ENCODE measurements around the gene GSTP1.
A peak's percentile ranks its signal among the peaks of the same experiment; 100 is the strongest.

GSTP1 gene

GRCh38 chr11:67583247-67584204 is at the start of gene GSTP1:
Gene GSTP1 (plus strand): TSS chr11:67583812. CDS start chr11:67583844, 32 bp downstream.
- H3K9ac ChIP-seq (ENCODE audit: low read length): peak within 1 kb of the TSS; percentile 86
- H4K20me1 ChIP-seq (ENCODE audit: insufficient read depth, low read length): peaks cover 12% of the 10 kb centered on the region
- peaks cover 62% of the 10 kb centered on the region for H3K4me1 ChIP-seq (ENCODE audit: low read length)
- H3K27ac ChIP-seq (ENCODE audit: low read length): peak within 1 kb of the TSS; percentile 65
- TF ChIP-seq EZH2phosphoT487 (IDR thresholded peaks at IDR 0.05; ENCODE audit: low read depth): no peak
- TF ChIP-seq CTCF (IDR thresholded peaks at IDR 0.05; ENCODE audit: low read depth, low read length): peak; percentile 74
- peaks cover 7% of the 10 kb centered on the region; the same call in 1 of the 2 replicates for H3K9me3 ChIP-seq (ENCODE audit: insufficient read depth, low read length)
- H3K4me3 ChIP-seq (ENCODE audit: low read length): peak within 1 kb of the TSS; percentile 83
- peaks cover 40% of the 10 kb centered on the region for H3K36me3 ChIP-seq (replicated peaks; ENCODE audit: low read depth, low read length)
- H3K4me2 ChIP-seq (ENCODE audit: low read length): peak within 1 kb of the TSS; percentile 87
- H2AFZ ChIP-seq (ENCODE audit: low read depth, low read length): peak within 1 kb of the TSS; percentile 66; the same call in 1 of the 2 replicates
- peaks cover 23% of the 10 kb centered on the region for H3K27me3 ChIP-seq (ENCODE audit: low read depth, low read length)
- peaks cover 43% of the 10 kb centered on the region for H3K79me2 ChIP-seq (ENCODE audit: low read length)

- H3K4me1 ChIP-seq (ENCODE audit: low read length): no peaks in the 10 kb centered on the region
- H3K79me2 ChIP-seq (ENCODE audit: low read length): no peaks in the 10 kb centered on the region
- no peaks in the 10 kb centered on the region for H3K36me3 ChIP-seq (replicated peaks; ENCODE audit: low read depth, low read length)
- no peak overlapping the region for H3K4me2 ChIP-seq (ENCODE audit: low read length)
- H3K27ac ChIP-seq (ENCODE audit: low read length): no peak overlapping the region
- no peak overlapping the region for H3K9ac ChIP-seq (ENCODE audit: low read length)
- H3K4me3 ChIP-seq (ENCODE audit: low read length): no peak overlapping the region
- H3K9me3 ChIP-seq (ENCODE audit: insufficient read depth, low read length): peaks cover 24% of the 10 kb centered on the region
- no peaks in the 10 kb centered on the region for H4K20me1 ChIP-seq (ENCODE audit: insufficient read depth, low read length)
- H2AFZ ChIP-seq (ENCODE audit: low read depth, low read length): no peak overlapping the region
- TF ChIP-seq EZH2phosphoT487 (IDR thresholded peaks at IDR 0.05; ENCODE audit: low read depth) (no peak), CTCF (IDR thresholded peaks at IDR 0.05; ENCODE audit: low read depth, low read length) (no peak)
- no peaks in the 10 kb centered on the region for H3K27me3 ChIP-seq (ENCODE audit: low read depth, low read length)
These were observed 49.4 kb upstream of the GSTP1 start for GRCh38 chr11:67534070-67534679.

GRCh38 chr11:67535561-67535960 is 48.1 kb upstream of the GSTP1 start:
- H3K9ac ChIP-seq (ENCODE audit: low read length): no peak overlapping the region
- H3K36me3 ChIP-seq (replicated peaks; ENCODE audit: low read depth, low read length): no peaks in the 10 kb centered on the region
- no peak overlapping the region for H3K4me3 ChIP-seq (ENCODE audit: low read length)
- peaks cover 24% of the 10 kb centered on the region for H3K9me3 ChIP-seq (ENCODE audit: insufficient read depth, low read length)
- no peaks in the 10 kb centered on the region for H4K20me1 ChIP-seq (ENCODE audit: insufficient read depth, low read length)
- H3K4me2 ChIP-seq (ENCODE audit: low read length): no peak overlapping the region
- H3K79me2 ChIP-seq (ENCODE audit: low read length): no peaks in the 10 kb centered on the region
- TF ChIP-seq EZH2phosphoT487 (IDR thresholded peaks at IDR 0.05; ENCODE audit: low read depth) (no peak), CTCF (IDR thresholded peaks at IDR 0.05; ENCODE audit: low read depth, low read length) (no peak)
- no peak overlapping the region for H2AFZ ChIP-seq (ENCODE audit: low read depth, low read length)
- no peak overlapping the region for H3K27ac ChIP-seq (ENCODE audit: low read length)
- H3K27me3 ChIP-seq (ENCODE audit: low read depth, low read length): no peaks in the 10 kb centered on the region
- H3K4me1 ChIP-seq (ENCODE audit: low read length): no peaks in the 10 kb centered on the region

GRCh38 chr11:67538306-67538705 is 45.3 kb upstream of the GSTP1 start:
- Histone ChIP-seq H4K20me1 (ENCODE audit: insufficient read depth, low read length) (no peaks in the 10 kb centered on the region), H3K27ac (ENCODE audit: low read length) (no peak overlapping the region), H3K36me3 (replicated peaks; ENCODE audit: low read depth, low read length) (no peaks in the 10 kb centered on the region), H3K9ac (ENCODE audit: low read length) (no peak overlapping the region), H3K4me2 (ENCODE audit: low read length) (no peak overlapping the region), H2AFZ (ENCODE audit: low read depth, low read length) (no peak overlapping the region), H3K4me3 (ENCODE audit: low read length) (no peak overlapping the region), H3K27me3 (ENCODE audit: low read depth, low read length) (no peaks in the 10 kb centered on the region), H3K9me3 (ENCODE audit: insufficient read depth, low read length) (peaks cover 16% of the 10 kb centered on the region), H3K4me1 (ENCODE audit: low read length) (no peaks in the 10 kb centered on the region), H3K79me2 (ENCODE audit: low read length) (no peaks in the 10 kb centered on the region)
- TF ChIP-seq EZH2phosphoT487 (IDR thresholded peaks at IDR 0.05; ENCODE audit: low read depth): no peak
- TF ChIP-seq CTCF (IDR thresholded peaks at IDR 0.05; ENCODE audit: low read depth, low read length): no peak
